Measurements from ENCODE around the gene CCDC28A.

The CCDC28A gene

DNA sequence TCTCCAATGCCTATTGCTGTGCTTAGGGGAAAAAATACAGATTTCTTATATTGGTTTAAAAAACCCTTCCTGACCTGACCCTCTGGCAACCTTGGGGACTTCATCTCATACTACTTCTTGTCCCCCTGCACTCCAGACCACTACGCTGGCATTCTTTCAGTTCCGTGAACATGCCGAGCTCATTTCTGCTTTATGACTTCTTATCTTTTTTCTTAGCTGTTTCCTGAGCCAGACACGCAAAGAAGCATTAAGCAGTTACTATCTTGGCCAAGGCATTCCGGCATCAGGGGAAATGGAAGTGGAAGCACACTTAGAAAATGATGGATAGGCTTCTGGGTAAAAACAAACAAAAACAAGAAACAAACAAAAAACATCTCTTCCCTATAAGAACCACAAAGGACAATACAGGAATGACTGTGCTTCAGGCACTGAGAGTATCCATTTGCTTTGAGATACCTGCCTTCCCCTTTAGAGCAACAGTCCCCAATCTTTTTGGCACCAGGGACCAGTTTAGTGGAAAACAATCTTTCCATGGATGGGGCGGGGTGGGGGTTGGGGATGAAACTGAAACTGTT is 4.4 kb upstream of the CCDC28A start:
- CTCF ChIA-PET, result interaction anchor here (1.8 kb wide), 1 partner anchor 181 kb away, joined by 4 read pairs; no protein-coding TSS in a partner anchor
- TF ChIP-seq SUZ12 (IDR thresholded peaks at IDR 0.05) (no peak), TARDBP (IDR thresholded peaks at IDR 0.05) (no peak), BHLHE40 (IDR thresholded peaks at IDR 0.05; ENCODE audit: borderline replicate concordance) (no peak), L3MBTL2 (conservative IDR thresholded peaks at IDR 0.05) (no peak), NFRKB (IDR thresholded peaks at IDR 0.05) (no peak), SP1 (IDR thresholded peaks at IDR 0.05) (no peak)
- TF ChIP-seq, protein P1, sequence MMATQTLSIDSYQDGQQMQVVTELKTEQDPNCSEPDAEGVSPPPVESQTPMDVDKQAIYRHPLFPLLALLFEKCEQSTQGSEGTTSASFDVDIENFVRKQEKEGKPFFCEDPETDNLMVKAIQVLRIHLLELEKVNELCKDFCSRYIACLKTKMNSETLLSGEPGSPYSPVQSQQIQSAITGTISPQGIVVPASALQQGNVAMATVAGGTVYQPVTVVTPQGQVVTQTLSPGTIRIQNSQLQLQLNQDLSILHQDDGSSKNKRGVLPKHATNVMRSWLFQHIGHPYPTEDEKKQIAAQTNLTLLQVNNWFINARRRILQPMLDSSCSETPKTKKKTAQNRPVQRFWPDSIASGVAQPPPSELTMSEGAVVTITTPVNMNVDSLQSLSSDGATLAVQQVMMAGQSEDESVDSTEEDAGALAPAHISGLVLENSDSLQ (IDR thresholded peaks at IDR 0.05), result no peak
- DNase-seq (ENCODE audit: extremely low spot score), result no peak
- POLR2A ChIA-PET, result no interaction called here

DNA sequence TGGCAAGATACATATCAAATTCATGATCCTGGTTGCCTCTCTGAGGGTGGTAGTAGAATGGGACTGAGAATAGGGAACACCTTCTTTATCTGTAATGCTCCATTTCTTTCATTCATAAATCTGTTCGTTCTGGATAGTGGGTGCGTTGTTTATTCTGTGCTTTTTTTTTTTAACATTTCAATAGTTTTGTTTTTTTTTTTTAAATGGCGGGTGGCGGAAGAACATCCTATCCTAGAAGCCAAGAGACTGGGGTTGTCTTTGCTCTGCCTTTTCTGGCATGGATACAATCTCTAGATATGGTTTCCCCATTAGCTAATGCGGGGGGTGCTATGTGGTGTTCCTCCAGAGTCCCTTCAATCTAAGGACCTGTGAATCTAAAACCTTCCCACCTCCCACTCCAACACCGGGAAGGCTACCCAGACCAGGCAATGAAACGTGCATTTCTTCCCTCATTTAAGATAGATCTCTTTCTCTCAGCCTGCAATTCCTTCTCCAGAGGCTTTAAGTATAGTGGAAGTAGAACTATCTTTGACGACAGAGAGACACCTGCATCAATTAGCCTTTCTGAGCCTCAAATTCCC is 883 bp upstream of the CCDC28A start:
- CTCF ChIA-PET, result interaction anchor here (1.1 kb wide), 1 partner anchor 16 kb away, joined by 3 read pairs; no protein-coding TSS in a partner anchor
- POLR2A ChIA-PET, result interaction anchor here (1.0 to 2.7 kb wide), 16 partner anchors 9 to 667 kb away, joined by 3 to 14 read pairs (median 4); partner anchors contain the start of gene NHSL1
- peak; percentile 13 for DNase-seq (ENCODE audit: extremely low spot score)
- TF ChIP-seq LEF1 (IDR thresholded peaks at IDR 0.05; ENCODE audit: borderline replicate concordance), result no peak
- peak; percentile 60; the same call in 1 of the 2 replicates for TF ChIP-seq ZNF384 (IDR thresholded peaks at IDR 0.05)

DNA sequence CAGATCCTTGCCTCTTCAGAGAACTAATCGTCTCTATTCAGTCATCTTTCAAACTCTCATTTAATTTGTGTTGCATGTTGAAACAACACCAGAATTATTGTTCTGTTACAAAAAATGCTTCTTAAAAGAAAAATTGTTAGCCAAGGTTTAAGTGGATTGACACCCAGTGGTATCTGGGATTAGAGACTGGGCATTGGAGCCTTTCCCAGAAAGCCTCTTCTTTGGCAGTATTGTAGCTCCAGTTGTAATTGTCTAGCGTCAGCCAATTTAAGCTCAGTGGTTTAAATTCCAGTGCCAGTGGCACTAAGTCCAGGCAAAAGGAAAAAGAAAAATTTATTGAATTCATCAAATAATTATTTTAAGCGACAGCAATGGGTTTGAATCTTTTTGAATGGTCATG is 801 bp downstream of the CCDC28A start:
- ChIA-PET CTCF (interaction anchor here (0.5 kb wide), 1 partner anchor 85 kb away, joined by 3 read pairs; no protein-coding TSS in a partner anchor), POLR2A (interaction anchor here (0.9 kb wide), 1 partner anchor 274 kb away, joined by 3 read pairs; no protein-coding TSS in a partner anchor)
- TF ChIP-seq NFRKB (IDR thresholded peaks at IDR 0.05) (no peak), BHLHE40 (IDR thresholded peaks at IDR 0.05; ENCODE audit: borderline replicate concordance) (no peak), FOXA1 (IDR thresholded peaks at IDR 0.05) (no peak), HDGF (IDR thresholded peaks at IDR 0.05; ENCODE audit: borderline replicate concordance) (no peak), ELF4 (IDR thresholded peaks at IDR 0.05) (no peak), FOXK2 (IDR thresholded peaks at IDR 0.05) (no peak), CTBP1 (IDR thresholded peaks at IDR 0.05; ENCODE audit: borderline replicate concordance) (no peak), SP1 (IDR thresholded peaks at IDR 0.05) (no peak), ZNF384 (IDR thresholded peaks at IDR 0.05) (no peak), FOXM1 (IDR thresholded peaks at IDR 0.05; ENCODE audit: borderline replicate concordance) (no peak), L3MBTL2 (conservative IDR thresholded peaks at IDR 0.05) (no peak), SUZ12 (IDR thresholded peaks at IDR 0.05) (no peak), ARNT (IDR thresholded peaks at IDR 0.05) (no peak), TARDBP (IDR thresholded peaks at IDR 0.05) (no peak), LEF1 (IDR thresholded peaks at IDR 0.05; ENCODE audit: borderline replicate concordance) (no peak)
- TF ChIP-seq, protein P1 (IDR thresholded peaks at IDR 0.05), result no peak
- no peak for DNase-seq (ENCODE audit: extremely low spot score)

DNA sequence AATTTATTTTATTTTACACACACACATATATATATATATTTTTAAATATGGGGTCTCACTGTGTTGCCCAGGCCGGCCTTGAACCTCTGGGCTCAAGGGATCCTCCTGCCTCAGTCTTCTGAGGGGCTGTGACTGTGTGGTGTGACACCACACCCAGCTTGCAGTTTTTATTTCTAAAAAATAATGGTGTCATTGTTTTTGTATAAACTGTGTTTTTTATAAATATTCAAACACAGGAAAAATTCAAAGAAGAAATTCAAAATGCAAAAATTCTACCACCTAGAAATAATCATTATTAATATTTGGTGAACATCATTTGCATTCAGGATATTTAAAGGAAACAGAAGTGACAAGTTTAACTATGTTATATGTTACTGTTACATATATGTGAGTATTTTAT is 3.1 kb downstream of the CCDC28A start:
- TF ChIP-seq SP1 (IDR thresholded peaks at IDR 0.05), result no peak
- TF ChIP-seq ARNT (IDR thresholded peaks at IDR 0.05), result no peak
- TF ChIP-seq LEF1 (IDR thresholded peaks at IDR 0.05; ENCODE audit: borderline replicate concordance), result no peak
- no peak for TF ChIP-seq FOXM1 (IDR thresholded peaks at IDR 0.05; ENCODE audit: borderline replicate concordance)
- TF ChIP-seq, protein P1 (IDR thresholded peaks at IDR 0.05), result no peak
- TF ChIP-seq L3MBTL2 (conservative IDR thresholded peaks at IDR 0.05), result no peak
- no peak for TF ChIP-seq CTBP1 (IDR thresholded peaks at IDR 0.05; ENCODE audit: borderline replicate concordance)
- TF ChIP-seq ELF4 (IDR thresholded peaks at IDR 0.05), result no peak
- no peak for TF ChIP-seq FOXK2 (IDR thresholded peaks at IDR 0.05)
- TF ChIP-seq SUZ12 (IDR thresholded peaks at IDR 0.05), result no peak
- no peak for TF ChIP-seq NFRKB (IDR thresholded peaks at IDR 0.05)
- no peak for TF ChIP-seq HDGF (IDR thresholded peaks at IDR 0.05; ENCODE audit: borderline replicate concordance)
- no peak for TF ChIP-seq ZNF384 (IDR thresholded peaks at IDR 0.05)
- no peak for TF ChIP-seq TARDBP (IDR thresholded peaks at IDR 0.05)
- TF ChIP-seq BHLHE40 (IDR thresholded peaks at IDR 0.05; ENCODE audit: borderline replicate concordance), result no peak
- CTCF ChIA-PET, result no interaction called here
- POLR2A ChIA-PET, result no interaction called here
- DNase-seq (ENCODE audit: extremely low spot score), result no peak

DNA sequence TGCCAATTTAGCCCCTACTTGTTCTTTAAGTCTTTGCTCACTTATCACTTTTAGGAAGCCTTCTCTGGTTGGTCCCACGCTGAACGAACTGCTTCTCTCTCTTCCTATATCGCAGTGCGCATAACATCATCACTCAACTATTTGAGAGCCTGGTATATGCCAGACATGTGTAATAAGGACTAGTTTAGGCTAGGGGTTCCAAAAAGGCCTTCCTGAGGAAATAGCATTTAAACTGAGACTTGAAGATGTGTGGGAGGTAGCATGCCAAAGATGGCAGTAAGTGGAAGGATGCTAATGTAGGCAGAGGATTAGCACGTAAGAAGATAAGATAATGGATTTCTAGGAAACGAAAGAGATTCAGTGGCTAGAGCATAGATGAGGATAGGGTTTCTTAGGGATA is 4.8 kb downstream of the CCDC28A start:
- POLR2A ChIA-PET, result no interaction called here
- no peak for DNase-seq (ENCODE audit: extremely low spot score)
- CTCF ChIA-PET, result no interaction called here
- TF ChIP-seq BHLHE40 (IDR thresholded peaks at IDR 0.05; ENCODE audit: borderline replicate concordance) (no peak), FOXM1 (IDR thresholded peaks at IDR 0.05; ENCODE audit: borderline replicate concordance) (no peak), HDGF (IDR thresholded peaks at IDR 0.05; ENCODE audit: borderline replicate concordance) (no peak), ELF4 (IDR thresholded peaks at IDR 0.05) (no peak), TARDBP (IDR thresholded peaks at IDR 0.05) (no peak), L3MBTL2 (conservative IDR thresholded peaks at IDR 0.05) (no peak), FOXK2 (IDR thresholded peaks at IDR 0.05) (no peak), CTBP1 (IDR thresholded peaks at IDR 0.05; ENCODE audit: borderline replicate concordance) (no peak), LEF1 (IDR thresholded peaks at IDR 0.05; ENCODE audit: borderline replicate concordance) (no peak), NFRKB (IDR thresholded peaks at IDR 0.05) (no peak)
- TF ChIP-seq, protein P1 (IDR thresholded peaks at IDR 0.05), result no peak
